HG03095 (cell line): ENCODE measurements around the gene SLC34A3.

Experiments used
- ATAC-seq: cut with Tn5 transposase; IDR thresholded peaks from one replicate; pipeline ENCODE4 v1.9.1; 2021; ENCODE audit warnings: moderate library complexity; ENCODE audit not compliant: unreplicated experiment

SLC34A3 gene

DNA sequence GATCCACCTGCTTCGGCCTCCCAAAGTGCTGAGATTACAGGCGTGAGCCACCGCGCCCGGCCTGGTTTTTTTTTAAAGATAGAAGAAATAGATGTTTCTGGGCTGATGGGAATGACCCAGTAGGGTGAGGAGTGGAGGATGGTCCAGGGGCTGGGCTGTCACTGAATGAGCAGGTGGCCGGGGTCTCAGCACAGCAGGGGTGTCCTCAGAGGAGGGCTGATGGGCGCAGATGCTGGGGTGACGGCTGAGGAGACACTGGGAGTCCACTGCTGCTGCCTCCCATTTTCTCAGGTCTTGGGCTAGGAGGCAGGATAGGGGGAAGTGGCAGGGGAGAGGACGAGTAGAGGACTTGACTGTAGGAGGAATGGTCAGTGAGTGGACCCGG, 44.5 kb downstream of the SLC34A3 start:
- ATAC-seq = no peak

DNA sequence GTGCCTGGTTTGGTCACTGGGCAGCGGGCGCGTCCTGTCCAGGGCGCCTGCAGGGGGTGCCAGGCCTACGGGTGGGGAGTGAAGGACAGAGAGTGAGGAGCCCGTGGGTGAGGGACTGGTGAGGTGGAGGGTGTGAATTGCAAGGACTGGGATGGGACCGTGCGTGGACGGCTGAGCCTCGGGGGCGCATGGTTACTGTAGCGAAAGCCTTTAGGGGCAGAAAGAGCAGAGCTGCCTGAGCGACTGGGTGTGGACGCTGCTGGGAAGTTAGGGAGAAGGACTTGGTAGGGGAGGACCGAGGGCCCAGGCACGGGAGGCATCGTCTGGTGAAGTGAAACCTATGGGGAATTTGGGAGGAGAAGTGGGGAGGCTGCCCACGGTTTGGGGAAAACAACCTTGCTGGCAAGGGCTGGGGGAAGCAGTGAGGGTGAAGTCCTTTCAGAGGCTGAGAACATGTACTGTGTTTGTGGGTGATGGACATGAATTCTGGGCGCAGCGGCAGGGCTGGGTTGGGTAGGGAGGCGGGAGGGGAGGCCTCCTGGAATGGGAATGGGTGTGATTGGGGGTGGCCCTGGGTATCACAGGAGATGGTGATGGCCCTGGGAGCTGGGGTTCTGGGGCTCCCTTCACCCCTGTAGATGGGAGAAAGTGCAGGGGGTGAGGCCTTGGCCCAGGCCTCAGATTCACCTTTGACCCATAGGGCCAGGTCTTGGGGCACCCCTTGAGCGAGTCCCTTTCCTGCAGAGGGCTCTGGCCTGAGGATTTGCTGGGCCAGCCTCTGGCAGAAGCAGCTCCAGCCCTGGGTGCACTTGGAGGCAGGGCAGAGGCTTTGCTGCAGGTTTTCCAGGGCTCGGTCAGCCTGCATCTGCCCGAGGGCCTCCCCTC, 45.1 kb downstream of the SLC34A3 start:
- ATAC-seq = no peak

DNA sequence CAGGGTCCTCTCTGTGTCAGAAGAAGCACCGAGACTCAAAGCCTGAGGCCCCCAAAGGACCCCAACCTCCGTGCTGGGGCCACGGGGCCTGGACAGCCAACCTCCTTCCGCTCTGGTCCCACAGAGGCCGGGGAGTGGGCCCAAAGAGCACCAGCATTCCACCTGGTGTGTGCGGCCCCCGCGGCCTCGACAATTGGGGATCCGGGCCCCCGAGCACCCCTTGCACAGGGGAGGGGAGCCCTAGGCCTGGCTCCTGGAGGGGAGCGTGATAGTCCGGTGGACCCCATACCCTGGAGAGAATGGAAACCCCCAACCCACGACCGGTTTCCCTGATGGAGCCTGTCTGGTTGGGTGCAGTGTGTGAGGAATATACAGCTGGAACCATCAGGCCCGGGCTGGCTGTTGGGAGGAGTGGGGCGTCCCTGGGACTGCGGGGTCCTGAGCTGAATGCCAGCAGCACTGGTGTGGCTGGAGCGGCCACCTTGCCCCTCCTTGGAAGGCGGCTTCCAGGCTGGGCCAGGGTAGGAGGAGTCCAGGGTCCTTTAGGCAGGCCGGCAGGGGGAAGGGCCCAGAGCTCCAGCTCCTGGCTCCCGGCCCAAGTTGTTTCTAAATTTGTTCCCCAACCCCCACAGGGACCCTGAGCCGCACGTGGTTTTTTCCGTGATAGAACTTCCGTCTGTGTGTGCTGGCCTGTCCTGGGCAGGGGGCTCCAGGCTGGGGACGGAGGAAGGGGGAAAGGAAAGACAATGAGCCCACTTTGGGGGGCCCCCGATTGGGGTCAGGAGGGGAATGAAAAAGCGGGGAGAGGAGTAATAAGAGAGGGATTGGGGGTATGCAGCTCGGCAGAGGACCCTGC, 46.0 kb downstream of the SLC34A3 start:
- no peak for ATAC-seq

DNA sequence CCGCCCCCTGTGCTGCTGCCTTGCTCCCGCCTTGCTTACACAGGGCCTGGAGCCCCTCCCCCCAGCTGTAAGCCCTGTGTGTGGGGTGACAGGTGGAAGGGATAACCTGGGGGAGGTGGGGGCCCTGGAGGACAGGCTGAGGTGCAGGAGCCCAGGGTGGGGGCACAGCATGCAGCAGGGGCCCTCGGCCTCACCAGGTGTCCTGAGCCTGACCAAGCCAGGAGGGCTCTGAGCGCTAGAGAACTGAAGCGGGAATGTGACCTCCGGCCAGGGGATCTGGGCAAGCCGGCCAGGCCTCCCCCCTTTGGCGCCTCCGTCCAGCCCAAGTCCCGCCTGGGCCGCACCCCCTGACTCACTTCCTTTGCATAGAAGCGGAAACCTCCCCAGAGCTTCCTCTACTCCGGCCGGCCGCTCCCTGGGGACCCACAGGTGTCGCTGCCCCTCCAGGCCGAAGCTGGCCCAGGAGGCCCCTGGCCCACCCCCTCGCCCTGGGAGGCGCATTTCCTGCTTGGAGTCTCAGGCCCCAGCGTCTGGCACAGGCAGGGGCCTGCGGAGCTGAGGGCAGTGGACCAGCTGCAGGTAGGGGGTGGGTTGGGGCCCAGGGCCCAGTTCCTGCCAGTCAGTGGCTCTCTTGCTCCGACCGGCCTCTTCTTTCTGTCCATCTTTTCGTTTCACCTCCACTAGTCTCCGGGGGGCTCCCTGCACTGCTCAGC, 46.8 kb downstream of the SLC34A3 start, which contains the start of gene TOR4A:
TOR4A (plus strand) TSS at position 398 of the 713 bp plus-strand sequence. CDS start 964 bp downstream, outside the sequence.
- peak; percentile 67 for ATAC-seq

DNA sequence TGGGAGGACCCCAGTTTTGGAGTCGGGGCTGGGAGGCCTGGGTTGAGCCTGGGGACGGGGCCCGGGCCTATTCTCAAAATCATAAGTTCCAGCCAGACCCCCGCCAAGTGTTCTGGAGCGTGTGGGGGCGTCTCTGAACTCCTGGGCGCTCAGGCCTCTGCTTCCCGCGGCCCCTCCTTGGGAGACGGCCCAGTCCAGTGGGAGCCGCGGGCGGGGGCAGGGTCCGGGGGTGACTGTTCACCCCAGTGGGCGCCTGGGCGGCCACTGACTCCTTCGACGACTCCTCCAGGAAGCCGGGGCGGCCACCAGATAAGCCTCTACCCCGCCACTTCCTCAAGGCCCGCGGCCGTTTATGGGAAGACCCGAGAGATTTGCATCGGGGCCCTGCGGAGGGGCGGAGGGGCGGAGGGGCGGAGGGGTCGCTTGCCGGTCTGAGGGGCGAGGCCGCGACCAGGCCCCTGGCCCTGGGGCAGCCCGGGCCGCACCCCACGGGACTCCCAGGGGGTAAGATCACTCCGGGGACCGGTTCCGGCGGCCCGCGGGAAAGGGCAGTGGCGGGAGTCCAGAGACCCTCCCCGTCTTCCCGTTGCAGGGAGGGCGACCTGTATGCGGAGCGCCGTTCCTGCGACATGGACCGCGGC, 47.5 kb downstream of the SLC34A3 start:
- ATAC-seq = peak; percentile 4

DNA sequence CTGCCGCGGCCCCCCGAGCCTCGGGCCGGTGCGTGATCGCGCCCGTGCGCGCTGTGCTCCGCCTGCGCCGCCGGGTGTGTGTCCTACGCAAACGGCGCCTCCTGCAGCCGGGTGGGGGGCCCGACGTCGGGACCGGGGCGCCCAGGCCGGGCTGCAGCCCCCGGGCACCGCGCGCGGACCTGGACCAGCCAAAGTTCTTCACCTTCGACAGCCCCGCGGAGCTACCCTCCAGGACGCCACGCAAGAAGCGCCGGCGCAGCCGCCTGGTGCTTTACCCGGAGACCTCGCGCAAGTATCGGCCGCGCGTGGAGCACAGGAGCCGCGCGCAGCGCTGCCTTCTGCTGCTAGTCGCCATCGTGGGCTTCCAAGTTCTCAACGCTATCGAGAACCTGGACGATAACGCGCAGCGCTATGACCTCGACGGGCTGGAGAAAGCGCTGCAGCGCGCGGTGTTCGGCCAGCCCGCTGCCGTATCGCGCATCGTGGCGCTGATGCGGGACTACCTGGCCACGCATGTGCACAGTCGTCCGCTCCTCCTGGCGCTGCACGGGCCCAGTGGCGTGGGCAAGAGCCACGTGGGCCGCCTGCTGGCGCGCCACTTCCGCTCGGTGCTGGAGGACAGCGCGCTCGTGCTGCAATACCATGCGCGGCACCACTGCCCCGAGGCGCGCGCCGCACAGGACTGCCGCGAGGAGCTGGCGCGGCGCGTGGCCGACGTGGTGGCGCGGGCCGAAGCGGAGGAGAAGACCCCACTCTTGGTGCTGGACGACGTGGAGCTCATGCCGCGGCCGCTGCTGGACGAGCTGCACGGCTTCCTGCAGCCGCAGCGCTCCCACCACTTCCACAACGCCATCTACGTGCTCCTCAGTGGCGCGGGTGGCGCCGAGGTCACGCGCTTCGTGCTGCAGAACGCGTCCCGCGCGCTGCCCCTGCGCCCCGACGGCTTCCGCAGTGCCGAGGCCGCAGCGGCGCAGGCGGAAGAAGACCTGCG, 48.3 kb downstream of the SLC34A3 start:
- no peak for ATAC-seq

DNA sequence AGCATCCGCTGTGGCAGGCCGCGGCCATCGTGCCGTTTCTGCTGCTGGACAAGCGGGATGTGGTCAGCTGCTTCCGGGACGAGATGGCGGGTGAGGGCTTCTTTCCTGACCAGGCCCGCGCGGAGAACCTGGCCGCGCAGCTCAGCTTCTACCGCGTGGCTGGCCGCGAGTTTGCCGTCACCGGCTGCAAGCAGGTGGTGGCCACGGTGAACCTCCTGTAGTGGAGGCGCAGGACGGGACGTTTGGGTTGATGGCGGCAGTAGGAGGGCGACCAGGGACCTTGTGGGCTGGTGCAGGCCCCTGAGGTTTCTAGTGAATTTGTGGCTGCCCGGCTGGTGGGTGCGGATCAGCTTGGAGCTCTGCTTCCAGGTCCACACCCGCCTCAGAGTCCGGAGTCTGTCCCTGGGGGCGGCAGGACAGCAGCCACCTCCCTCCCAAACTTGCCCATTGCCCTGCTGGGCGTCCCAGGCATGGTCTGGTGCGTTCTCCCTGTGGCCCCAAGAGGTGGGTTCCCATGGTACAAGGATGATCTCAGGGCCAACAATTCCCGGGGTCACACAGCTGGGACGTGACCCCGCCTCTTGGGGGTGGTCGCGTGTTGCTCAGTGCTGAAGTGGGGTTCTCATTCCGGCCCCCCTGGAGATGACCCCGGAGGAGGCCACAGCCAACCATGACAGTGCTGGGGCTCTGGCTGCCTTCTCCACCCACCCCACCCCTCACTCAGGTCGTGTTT, 49.2 kb downstream of the SLC34A3 start:
- no peak for ATAC-seq

DNA sequence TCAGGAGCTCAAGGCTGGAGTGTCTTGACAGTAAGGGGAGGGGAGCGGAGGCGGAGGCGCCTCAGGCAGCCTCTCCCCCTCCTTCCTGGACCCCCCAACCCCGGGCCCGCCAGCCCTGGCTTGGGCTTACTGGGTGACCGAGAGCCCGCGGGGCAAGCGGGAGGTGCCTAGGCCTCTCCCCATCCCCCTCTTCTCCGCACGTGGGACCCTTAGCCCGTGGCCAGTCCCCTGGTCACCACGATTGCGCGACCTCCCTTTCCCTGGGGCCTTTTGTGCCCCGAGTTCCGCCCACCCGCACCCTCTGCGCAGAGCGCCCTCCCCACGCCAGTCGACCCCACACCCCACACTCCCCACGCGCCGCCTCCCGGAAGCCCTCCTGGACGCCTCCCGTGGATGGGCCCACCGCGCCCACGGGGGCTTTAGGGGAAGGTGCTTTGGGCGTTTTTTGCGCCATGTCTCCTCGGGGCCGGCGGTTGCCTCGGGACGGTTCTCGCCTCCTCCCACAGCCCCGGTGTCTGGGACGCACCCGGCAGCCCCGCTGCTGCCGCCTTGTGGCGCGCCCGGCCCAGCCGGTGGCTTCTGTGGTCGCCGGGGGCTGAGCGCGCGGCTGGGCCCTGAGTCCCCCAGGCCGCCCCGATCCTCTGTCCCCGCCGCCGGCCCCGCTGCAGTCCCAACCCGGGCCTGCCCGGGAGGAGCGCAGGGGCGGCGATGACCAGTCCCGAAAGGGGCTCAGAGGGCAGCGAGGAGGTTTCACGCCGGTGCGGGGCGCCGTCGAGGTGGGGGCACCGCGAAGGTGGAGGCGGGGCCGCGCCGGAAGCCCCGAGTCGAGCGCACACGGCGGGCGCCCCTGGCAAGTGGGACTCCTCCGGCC, 50.0 kb downstream of the SLC34A3 start:
- ATAC-seq = no peak

DNA sequence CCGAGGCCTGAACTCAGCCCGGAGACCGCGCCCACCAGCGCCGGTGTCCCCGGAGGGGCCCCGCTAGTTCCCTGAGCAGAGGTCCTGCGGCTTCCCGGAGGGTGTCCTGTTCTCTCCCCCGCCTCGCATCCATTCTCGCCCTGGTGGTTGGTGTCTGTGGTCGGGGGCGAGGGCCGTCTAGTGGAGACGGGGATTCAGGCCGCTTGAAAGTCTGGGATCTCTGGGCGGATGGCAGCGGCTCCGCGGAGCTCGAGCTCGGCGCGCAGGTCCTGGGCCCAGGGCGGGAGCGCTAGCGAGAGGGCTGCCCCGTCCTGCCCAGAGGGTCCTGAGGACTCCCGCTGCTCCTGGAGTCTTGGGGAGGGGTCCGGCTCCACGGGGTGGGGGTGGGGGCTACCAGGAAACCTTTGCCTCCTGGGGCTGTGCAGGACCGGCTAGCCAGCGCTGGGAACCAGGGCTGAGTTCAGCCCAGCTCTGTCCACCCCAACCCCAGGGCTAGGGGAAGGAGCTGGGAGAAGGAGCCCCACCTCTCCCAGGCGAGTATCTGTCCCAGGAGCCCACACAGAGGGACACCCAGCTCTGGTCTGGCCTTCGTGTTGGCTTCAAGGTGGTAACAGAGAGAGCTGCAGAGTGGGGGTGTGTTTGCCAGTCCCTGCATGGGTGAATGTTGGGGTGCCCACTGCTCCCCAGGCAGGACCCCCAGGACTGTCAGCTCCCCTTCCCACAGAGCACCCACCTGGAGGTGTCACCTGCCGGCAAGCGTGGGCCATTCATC, 50.8 kb downstream of the SLC34A3 start:
- ATAC-seq = no peak
